Stimulated activated CD4-positive, alpha-beta T cell treated with anti-CD3 and anti-CD28 coated beads, Interleukin-2, amount 100 ng/mL, for 4 hours (primary cell): ENCODE results near the gene C11orf91.
"Not testable (repeated sequence)": the region's sequence is repeated elsewhere in the genome, so short reads cannot be mapped to it uniquely, and the experiment has no call there.

ENCODE experiments used
- DNase-seq: peaks from one replicate; pipeline ENCODE4 v3.0.0-alpha.2; 2020; ENCODE audit warnings: low read depth

The C11orf91 gene

GRCh38 chr11:33668951-33669596 is 31.6 kb downstream of the C11orf91 start:
- no peak for DNase-seq

- DNase-seq: no peak
These were observed 32.2 kb downstream of the C11orf91 start for GRCh38 chr11:33668468-33668825.

GRCh38 chr11:33667819-33668467 is 32.7 kb downstream of the C11orf91 start:
- DNase-seq: no peak

- DNase-seq: no peak
These were observed 35.1 kb downstream of the C11orf91 start for GRCh38 chr11:33665350-33666106.

GRCh38 chr11:33664827-33665226 is 35.8 kb downstream of the C11orf91 start:
- DNase-seq: no peak

GRCh38 chr11:33664166-33664565 is 36.5 kb downstream of the C11orf91 start:
- DNase-seq: no peak

GRCh38 chr11:33663121-33663520 is 37.5 kb downstream of the C11orf91 start:
- no peak for DNase-seq

- not testable (repeated sequence) for DNase-seq
These were observed 39.1 kb downstream of the C11orf91 start for GRCh38 chr11:33661526-33661925.

GRCh38 chr11:33660962-33661361 is 39.7 kb downstream of the C11orf91 start:
- no peak for DNase-seq

- no peak for DNase-seq
These were observed 41.1 kb downstream of the C11orf91 start for GRCh38 chr11:33659370-33660139.

GRCh38 chr11:33658195-33658900 is 42.3 kb downstream of the C11orf91 start:
- no peak for DNase-seq

- no peak for DNase-seq
These were observed 42.9 kb downstream of the C11orf91 start for GRCh38 chr11:33657757-33658156.

GRCh38 chr11:33656768-33657167 is 43.9 kb downstream of the C11orf91 start:
- DNase-seq: no peak

- DNase-seq: no peak
These were observed 44.6 kb downstream of the C11orf91 start for GRCh38 chr11:33655842-33656600.

GRCh38 chr11:33654594-33654993 is 46.0 kb downstream of the C11orf91 start:
- DNase-seq: no peak

- no peak for DNase-seq
These were observed 47.7 kb downstream of the C11orf91 start for GRCh38 chr11:33652930-33653329.

GRCh38 chr11:33652431-33652830 is 48.2 kb downstream of the C11orf91 start:
- DNase-seq: no peak

- no peak for DNase-seq
These were observed 48.6 kb downstream of the C11orf91 start for GRCh38 chr11:33651990-33652389.

- DNase-seq: no peak
These were observed 49.1 kb downstream of the C11orf91 start for GRCh38 chr11:33651555-33651954.

GRCh38 chr11:33649944-33650343 is 50.7 kb downstream of the C11orf91 start:
- no peak for DNase-seq
